RWPE1 (cell line): ENCODE results near the gene STAT5B.

Experiments used
- CTCF ChIA-PET: fragments of 350-600 bp; sonication (Branson Sonifier 250); formaldehyde crosslinking; extraction: SDS; loops from one replicate; lab custom pipeline; 2021; lab: Yijun Ruan, JAX
- POLR2A ChIA-PET: fragments of 400-600 bp; formaldehyde crosslinking; extraction: SDS; loops from one replicate; lab custom pipeline; 2020; ENCODE audit warnings: antibody characterized with exemption; ENCODE audit not compliant: low non-redundant PET; lab: Yijun Ruan, JAX
- DNase-seq: peaks from one replicate; pipeline ENCODE4 v3.0.0; 2012; ENCODE audit warnings: low spot score
- H3K27ac ChIP-seq: fragments of 450-650 bp; 2 replicates; pipeline ENCODE4 v1.5.1; 2017
- CTCF ChIP-seq: fragments of 450-650 bp; conservative IDR thresholded peaks from 2 replicates; pipeline ENCODE4 v1.5.1; 2017; ENCODE audit warnings: low read depth, mild to moderate bottlenecking

The STAT5B gene

GRCh38 chr17:42180922-42181850, 95.0 kb downstream of the STAT5B start, which contains the start of gene KCNH4:
Gene KCNH4, minus strand, starts transcription at chr17:42181142. Its CDS starts 197 bp downstream, at chr17:42180945.
- CTCF ChIA-PET, result interaction anchor here (0.6 to 1.1 kb wide), 6 partner anchors 13 to 587 kb away, joined by 3 to 4 read pairs (median 3); no protein-coding TSS in a partner anchor
- POLR2A ChIA-PET, result no interaction called here
- peak; percentile 53 for DNase-seq
- peak; percentile 22; the same call in 1 of the 2 replicates for TF ChIP-seq CTCF
- no peak within 1 kb of the TSS for H3K27ac ChIP-seq

GRCh38 chr17:42180411-42180921, 95.7 kb downstream of the STAT5B start:
- CTCF ChIA-PET, result interaction anchor here (0.6 to 1.1 kb wide), 3 partner anchors 20 to 279 kb away, joined by 3 read pairs; no protein-coding TSS in a partner anchor
- no peak for TF ChIP-seq CTCF
- POLR2A ChIA-PET, result no interaction called here
- no peak for DNase-seq
- H3K27ac ChIP-seq, result no peak overlapping the region

GRCh38 chr17:42179911-42180410, 96.2 kb downstream of the STAT5B start:
- CTCF ChIA-PET, result interaction anchor here (0.5 to 1.1 kb wide), 2 partner anchors 134 to 159 kb away, joined by 3 read pairs; no protein-coding TSS in a partner anchor
- POLR2A ChIA-PET, result no interaction called here
- H3K27ac ChIP-seq, result no peak overlapping the region
- peak; percentile 67 for DNase-seq
- TF ChIP-seq CTCF, result no peak

- no peak overlapping the region for H3K27ac ChIP-seq
- CTCF ChIA-PET, result interaction anchor here (0.5 kb wide), 1 partner anchor 159 kb away, joined by 3 read pairs; no protein-coding TSS in a partner anchor
- no peak for DNase-seq
- TF ChIP-seq CTCF, result no peak
- POLR2A ChIA-PET, result no interaction called here
Measured at GRCh38 chr17:42179335-42179734, 96.9 kb downstream of the STAT5B start.

- POLR2A ChIA-PET, result no interaction called here
- CTCF ChIA-PET, result no interaction called here
- DNase-seq, result no peak
- no peak overlapping the region for H3K27ac ChIP-seq
- TF ChIP-seq CTCF, result no peak
Measured at GRCh38 chr17:42178817-42179216, 97.4 kb downstream of the STAT5B start.

- ChIA-PET POLR2A (no interaction called here), CTCF (no interaction called here)
- no peak overlapping the region for H3K27ac ChIP-seq
- TF ChIP-seq CTCF, result no peak
- DNase-seq, result peak; percentile 30
Measured at GRCh38 chr17:42177684-42178083, 98.5 kb downstream of the STAT5B start.
